HG03571 (cell line): ENCODE results near the gene ZC3HAV1L.
"Not testable (repeated sequence)": the region's sequence is repeated elsewhere in the genome, so short reads cannot be mapped to it uniquely, and the experiment has no call there.

Experiments
- ATAC-seq: cut with Tn5 transposase; IDR thresholded peaks from one replicate; pipeline ENCODE4 v1.9.1; 2021; ENCODE audit not compliant: unreplicated experiment

The ZC3HAV1L gene

DNA sequence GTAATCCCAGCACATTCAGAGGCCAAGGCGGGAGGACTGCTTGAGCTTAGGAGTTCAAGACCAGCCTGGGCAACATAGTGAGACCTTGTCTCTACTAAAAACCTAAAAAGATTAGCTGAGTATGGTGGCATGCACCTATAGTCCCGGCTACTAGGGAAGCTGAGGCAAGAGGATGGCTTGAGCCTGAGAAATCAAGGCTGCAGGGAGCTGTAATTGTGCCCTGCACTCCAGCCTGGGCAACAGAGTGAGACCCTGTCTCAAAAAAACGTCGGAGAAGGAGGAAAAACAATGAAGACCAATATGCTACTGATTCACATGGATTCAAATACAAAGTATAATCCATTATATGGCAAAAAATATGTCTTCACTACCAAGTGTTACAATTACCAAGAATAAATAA lies 13.6 kb downstream of the ZC3HAV1L start:
- ATAC-seq = no peak

DNA sequence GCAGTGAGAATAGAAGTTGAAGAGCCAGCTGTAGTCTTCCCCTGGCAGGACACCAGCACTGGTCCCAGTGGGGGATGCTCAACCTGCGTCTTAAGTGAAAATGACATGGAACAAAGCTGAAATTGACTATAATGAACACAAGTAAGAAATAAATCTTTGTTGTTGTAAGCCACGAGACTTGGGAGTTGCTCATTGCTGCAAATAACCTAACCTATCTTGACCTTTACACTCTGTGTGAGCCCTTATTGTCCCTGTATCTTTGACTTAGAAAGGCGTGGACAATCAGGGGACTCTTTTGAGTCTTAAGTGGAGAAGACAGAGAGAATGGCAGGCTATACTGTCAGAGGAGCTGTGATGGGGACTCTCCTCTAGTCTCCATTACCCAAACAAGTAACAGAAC lies 16.9 kb downstream of the ZC3HAV1L start:
- ATAC-seq = no peak

DNA sequence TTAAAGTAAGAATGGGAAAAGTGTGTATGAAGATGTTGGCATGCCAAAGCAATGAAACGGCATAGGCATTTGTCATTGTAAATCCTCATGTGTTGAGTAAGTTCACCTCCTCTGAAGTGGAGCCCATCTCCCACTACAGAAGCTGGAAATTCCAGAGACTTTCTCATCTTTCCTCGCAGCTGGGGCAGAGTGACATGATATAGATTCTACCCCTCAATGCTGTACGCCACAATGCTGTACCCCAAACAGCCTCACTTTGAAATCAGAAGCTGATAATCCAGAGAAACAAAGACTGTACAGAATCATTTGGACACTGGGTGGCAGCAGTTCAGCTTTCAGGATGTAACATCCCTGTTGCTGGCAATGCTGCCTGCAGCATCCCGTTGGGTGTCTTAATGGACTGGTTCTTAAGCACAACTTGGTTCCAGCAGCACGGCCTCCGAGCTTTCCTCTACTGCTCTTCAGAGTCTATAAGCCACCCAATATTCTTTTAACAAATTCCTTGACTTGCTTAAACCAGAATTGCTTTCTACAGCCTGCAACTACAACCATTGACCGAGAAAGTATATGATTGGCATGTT lies 18.8 kb downstream of the ZC3HAV1L start:
- peak; percentile 93 for ATAC-seq

DNA sequence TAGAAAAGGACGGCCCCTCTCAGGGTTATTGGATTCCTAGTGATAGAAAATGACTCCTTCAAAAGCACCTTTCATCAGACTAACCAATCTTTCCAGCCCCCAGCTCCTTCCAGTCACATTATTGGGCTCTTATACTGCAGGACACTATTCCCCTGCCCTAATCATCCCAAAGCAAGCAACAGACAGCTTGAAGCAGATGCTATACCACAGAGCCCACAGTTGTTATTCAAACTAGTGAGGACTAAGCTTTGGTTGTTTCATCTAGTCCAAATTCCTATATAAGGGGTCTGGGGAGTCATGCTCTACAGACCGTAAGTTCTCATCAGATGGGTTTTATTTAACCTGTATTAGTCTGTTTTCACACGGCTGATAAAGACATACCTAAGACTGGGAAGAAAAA lies 24.5 kb downstream of the ZC3HAV1L start:
- ATAC-seq = no peak

DNA sequence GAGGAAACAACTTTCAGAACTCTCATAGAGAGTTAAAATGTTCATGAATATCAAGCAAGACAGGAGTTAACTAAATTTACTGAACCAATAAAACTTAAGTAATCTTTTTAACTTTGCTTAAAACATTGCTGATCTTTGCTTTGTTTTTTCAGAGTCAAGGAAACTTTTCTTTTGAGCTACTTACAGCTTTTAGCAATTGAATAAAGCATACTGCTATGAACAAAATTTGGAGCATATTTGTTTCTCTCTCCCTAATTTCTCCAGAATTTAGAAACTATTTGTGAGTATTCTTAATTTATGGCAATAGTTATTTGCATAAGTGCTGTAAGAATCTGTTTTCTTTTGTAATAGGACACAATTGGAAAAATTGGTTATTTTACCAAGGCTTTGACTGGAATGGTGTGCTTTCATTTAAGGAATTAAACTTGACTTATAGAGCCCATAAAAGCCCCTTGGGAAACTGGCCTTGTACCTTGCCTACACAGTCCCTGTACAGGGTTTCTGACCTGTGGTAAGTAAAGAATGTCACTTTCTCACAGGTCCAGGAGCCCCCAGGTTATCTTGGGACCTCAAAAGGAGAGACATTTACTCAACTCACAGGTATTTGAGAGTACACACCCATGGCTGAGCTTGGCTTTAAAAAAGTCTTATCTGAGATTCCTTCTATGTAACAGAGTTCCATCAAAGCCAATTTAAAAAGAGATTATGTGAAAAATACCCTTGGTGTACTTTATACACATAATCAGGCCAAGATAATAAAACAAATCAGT lies 31.3 kb downstream of the ZC3HAV1L start:
- no peak for ATAC-seq

DNA sequence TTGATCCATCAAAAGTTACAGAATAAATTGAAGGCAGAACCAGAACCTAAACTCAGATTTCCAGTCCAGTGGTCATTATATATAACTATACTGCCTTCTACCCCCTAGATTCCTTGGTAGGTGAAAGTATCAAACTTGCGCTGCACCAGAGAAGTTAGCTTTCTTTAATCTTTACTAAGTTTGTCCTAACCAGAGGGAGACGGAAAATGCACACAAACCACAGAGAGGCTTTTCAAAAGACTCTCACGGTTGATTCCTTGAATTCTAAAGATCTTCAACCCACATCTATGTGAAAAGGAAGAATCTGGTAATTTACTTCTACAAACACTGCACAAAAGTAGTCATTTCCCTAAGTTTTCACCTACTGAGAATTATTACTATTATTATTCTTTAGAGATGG lies 36.4 kb downstream of the ZC3HAV1L start:
- ATAC-seq = no peak

DNA sequence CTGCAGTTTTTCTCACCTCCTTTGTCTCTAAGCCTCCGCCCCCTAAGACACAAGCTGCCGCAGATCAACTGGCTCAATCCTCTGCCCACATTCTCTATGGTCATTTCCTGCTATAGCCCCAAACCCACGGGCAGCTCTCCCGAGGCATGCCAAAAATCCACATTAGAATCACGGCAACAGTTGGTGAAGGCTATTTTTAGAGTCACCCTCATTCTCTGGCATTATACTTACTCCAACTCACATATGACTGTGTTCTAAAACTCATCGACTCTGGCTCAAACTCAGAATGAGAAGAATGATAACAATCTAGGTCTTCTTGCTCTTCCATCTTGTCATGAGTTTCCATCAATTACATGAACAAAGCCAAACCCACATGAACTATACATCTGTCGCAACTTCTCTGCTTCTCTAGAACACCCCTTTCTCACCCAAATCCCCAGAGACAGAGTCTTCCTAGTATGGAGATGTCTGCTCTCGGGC lies 43.8 kb downstream of the ZC3HAV1L start:
- ATAC-seq = no peak

DNA sequence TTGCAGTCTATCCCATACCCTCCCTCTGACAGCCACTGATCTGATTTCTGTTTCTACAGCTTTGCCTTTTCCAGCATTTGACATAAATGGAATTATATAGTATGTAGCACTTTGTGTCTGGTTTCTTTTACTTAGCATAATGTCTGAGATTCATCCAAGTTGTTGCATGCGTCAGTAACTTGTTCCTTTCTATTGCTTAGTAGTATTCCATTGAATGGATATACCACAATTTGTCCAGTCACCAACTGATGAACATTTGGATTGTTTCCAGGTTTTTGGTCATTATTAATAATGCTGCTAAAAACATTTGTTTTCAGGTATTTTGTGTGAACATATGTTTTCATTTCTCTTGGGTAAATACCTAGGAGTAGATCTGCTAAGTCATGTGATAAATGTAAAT lies 48.2 kb downstream of the ZC3HAV1L start:
- ATAC-seq = no peak

DNA sequence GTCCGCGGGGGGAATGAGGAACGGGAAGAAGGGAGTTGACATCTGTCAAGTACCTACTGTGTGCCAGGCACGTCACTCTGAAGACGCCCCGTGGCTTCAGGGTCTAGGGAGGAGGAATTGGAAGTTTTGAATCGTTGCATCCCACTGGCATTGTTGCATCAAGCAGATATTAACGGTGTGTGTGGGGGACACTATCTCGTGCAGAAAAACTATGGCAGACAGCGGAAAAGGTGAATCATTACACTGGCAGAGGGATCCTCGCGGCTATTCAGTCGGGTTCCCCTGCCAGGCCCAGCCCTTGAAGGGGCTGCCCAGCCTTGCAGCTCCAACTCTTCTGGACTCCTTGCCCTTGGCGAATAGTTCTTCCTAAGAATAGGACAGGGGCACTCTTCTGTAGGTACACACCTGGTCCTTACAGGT lies 53.6 kb downstream of the ZC3HAV1L start:
- ATAC-seq = no peak

DNA sequence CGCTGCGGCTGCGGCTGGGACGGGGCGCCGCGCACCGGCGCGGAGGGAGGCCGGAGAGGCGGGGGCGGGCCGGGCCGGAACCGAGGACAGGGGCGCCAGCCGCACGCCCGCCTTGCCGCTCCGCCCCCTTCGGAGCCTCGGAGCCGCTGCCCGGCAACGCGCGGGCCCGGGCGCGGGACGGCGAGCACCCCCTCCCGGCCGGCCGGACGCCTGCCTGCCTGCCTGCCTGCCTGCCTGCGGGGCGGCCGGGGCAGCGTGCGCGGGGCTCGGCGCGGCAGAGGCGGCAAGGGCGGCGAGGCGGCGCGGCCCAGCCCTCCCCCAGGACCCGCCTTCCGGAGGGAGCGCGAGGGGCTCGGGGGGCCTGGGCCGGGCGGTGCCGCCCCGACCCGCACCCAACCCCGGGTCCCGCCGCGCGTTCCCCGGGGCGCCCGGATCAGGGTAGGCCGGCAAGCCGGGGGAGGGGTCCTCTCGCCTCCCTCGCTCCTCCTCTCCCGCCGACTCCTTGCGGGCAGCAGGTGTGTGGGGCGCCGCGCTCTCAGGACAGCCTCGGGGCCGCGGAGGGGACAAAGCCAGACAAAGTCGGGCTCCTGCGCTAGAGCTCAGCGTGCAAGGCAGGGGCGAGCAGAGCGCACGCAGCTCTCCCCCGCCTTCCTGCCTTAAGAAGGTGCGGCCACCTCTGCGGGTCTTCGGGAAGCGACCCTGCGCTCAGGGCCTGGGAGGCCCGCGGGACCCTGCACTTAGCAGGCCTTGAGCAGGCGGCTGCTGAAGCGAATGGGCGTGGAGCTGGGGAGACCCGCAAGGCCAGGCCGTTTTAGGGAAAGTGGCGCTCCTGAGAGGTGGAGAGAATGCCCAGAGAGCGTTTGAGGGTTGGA lies 54.3 kb downstream of the ZC3HAV1L start, which contains the start of gene KIAA1549:
KIAA1549 (minus strand) TSS at position 58 of the 872 bp plus-strand sequence. CDS start 120 bp downstream, outside the sequence.
- peak; percentile 90 for ATAC-seq

DNA sequence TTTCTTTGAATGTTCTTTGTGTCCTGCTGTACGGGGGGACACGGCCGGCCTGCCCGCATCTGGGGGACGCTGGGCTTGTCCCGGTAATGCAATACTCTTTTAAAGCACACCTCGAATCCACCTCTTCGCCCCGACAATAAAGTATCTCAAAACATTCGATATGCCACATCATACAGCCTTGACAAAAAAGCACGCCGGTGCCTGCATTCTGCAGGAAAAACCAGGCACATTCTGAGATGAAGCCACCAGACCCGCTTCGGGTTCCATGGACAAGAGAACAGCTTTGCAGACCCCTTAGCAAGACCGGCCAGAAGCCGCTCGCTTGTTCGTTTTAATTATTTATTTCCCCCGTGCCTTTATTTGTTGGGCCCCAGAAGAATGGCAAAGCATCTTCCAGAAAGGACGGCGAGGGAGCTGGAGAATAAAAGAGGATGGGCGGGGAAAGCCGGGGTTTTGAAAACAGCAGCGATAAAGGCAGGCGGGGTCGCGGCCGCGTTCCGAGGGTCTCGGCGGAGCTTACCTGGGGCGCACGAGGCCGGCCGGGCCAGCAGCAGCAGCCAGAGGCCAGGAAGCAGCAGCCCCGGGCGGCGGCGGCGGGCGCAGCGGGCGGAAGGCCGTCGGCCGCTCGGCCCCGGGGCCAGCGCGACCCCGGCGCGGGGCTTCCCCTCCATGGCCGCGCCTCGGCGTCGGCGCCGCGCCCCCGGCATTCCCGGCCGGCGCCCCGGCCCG lies 55.1 kb downstream of the ZC3HAV1L start:
- ATAC-seq = peak; percentile 44

DNA sequence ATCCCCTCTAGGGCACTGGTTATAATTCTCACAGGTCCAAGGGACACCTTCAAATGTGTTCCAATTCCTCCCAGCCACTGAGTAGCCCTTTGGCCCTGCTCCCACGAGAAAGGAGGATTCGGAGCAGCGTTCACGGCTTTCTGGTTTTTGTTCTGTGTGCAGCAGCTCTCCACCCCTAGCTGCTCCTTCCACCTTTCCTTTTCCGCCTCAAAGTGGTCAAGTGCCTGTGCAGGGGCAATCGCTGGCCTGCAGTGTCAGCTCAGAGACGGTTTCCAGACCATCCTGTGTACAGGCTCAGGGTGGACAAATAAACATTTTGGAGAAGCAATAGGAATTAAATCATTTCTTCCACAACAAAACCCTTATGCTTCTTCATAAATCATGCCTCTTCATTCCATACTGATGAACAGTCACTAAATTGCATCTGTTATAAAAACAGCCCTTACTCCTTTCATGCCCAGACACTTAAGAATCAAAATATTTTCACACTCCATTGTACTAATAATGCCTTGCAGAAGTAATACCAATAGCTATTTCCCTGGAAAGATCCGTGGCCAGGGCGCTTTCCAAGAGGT lies 55.8 kb downstream of the ZC3HAV1L start:
- no peak for ATAC-seq

DNA sequence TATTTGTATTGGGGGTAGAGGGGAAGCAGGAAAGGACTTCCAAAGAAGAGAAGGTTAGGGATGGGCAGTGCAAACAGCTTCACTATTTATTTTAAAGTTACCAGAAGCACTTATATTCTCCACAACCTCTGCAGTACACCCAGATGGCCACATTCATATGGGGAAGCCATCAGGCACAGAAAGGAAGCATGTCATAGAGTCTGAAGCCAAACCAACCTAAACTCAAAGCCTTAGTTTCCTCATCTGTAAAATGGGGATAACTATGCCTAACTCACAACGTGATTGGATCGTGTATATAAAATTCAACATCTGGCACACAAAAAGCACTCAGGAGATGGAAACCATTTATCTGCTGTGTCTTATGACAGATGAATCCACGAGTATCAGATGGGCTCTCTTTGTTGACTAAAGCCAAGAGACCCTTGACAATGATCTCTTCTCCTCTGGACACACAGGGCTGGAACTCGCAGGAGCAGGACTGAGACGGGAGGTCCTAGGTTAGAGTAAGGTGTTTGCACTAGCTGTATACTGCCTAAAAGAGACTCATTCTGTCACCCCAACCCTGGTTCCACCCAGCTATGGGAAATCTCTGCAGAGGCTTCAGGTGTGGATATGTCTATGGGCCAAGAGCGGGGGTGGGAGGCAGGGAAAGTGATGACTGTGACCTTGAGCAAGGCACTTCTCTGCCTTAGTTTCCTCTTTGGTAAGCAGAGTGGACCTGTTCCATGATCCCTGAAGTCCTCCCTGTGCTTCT lies 56.4 kb downstream of the ZC3HAV1L start:
- ATAC-seq = no peak

DNA sequence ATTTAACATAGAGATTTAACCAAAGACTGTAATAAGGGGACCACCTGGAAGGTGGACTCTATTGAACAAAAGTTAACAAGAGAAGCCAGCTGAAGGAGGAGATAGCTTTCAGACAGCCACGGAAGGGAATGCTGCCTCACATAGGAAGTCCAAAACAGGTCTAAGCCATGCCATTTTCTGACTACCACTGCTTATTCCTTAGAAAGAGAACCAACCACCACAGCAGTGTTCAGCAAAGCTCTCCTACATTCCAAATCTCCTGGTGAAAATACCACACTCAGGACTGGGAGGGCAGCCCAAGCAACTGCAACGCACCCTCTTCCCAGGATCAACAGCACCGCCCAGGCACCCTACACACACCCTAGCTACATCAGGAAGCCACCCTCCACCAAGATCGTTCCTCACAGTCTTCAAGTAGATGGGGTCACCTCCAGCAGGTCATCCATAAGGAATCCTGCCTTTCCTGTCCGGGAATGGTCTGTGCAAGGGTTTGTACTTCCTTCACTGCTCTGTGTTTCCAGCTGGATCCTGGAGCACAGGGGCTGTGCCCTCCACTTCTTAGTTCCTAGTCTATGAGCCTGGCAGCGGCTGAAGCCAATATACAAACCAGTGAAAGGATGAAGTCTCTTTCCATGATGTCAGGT lies 57.2 kb downstream of the ZC3HAV1L start:
- no peak for ATAC-seq

DNA sequence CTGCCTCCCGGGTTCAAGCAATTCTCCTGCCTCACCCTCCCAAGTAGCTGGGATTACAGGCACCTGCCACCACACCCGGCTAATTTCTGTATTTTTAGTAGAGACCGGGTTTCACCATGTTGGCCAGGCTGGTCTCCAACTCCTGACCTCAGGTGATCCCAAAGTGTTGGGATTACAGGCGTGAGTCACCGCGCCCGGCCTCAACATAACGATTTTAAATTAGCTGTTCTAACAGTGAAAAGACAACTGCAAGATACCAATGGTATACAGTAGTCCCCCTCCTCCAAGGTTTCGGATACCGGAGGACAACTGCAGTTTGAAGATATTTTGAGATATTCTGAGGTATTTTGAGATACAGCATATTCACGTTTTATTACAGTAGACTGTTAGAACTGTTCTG lies 59.7 kb downstream of the ZC3HAV1L start:
- ATAC-seq = not testable (repeated sequence)
